ENCODE data around the gene TCF4.
"Not testable (repeated sequence)": the region's sequence is repeated elsewhere in the genome, so short reads cannot be mapped to it uniquely, and the experiment has no call there.

TCF4 gene

GRCh38 chr18:55500316-55501086, 87.5 kb downstream of the TCF4 start:
- DNase-seq: no peak

- DNase-seq: no peak
Observed at GRCh38 chr18:55499526-55499925, 88.5 kb downstream of the TCF4 start.

DNA sequence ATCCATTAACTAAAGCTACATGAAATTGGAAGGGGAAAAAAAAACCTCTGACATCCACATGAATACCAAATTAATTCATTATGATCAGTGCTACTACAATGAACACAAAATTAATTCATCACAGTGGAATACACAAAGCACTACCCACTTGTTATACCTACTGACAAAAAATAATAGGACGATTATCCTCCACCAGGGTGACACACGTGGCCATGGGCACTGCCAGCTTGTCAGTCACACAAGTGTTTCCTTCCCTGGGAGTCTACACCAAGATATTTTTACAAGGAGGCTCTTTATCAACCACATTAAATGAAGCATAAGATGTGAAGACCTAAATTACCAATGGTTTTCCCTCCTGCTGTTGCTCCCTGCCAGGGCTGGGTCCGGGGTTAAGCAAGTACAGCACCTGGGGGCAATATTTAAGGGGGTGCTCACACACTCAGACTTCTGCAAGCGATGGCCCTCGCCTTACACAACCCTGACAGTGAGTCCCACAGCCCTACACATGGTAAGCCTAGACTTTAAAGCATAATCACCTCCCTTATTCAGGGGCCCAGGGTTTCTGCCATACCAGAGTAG, 90.1 kb downstream of the TCF4 start:
- DNase-seq: no peak

GRCh38 chr18:55494899-55495298, 93.1 kb downstream of the TCF4 start:
- DNase-seq: no peak

- DNase-seq: no peak
Observed at GRCh38 chr18:55494441-55494840, 93.6 kb downstream of the TCF4 start.

DNA sequence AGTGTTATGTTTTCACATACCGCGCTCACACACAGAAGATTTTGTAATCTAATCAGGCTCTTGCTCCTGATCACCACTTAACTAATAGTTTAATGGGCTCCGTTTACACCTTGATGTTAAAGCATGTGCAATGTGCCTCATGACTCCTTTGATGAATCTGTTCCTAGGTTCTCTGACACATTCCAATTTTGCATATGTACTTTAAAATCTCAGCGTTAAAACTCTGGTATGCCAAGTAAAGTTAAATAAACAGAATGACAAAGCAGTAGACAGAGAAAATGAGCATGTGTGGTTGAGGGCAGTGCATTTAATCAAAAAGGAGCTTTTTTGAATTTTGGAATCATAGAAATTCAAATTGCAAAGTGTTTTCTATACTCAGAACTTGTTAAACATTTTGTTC, 96.4 kb downstream of the TCF4 start:
- DNase-seq: no peak

- DNase-seq: no peak
Observed at GRCh38 chr18:55489034-55489986, 98.7 kb downstream of the TCF4 start.

DNA sequence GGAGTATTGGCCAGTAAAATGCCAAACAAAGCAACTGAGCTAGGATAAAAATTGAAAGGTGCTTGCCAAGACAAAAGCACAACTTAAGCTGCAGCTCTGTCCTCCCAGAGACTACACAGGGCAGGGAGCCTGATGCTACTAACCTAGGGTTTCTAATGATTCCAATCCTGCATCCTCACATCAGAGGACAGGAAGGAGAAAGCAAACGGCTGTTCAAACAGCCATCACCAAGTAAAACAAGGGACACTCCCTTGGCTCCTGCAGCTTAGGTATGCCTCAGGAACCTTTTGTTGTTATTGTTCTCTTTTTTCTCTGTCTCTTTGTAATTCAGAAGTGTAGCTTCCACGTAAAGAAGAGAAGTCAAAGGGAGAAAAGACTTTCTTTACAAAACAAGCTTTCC, 99.5 kb downstream of the TCF4 start:
- no peak for DNase-seq

GRCh38 chr18:55487997-55488396, 100.0 kb downstream of the TCF4 start:
- no peak for DNase-seq

- no peak for DNase-seq
Observed at GRCh38 chr18:55486936-55487335, 101.1 kb downstream of the TCF4 start.

DNA sequence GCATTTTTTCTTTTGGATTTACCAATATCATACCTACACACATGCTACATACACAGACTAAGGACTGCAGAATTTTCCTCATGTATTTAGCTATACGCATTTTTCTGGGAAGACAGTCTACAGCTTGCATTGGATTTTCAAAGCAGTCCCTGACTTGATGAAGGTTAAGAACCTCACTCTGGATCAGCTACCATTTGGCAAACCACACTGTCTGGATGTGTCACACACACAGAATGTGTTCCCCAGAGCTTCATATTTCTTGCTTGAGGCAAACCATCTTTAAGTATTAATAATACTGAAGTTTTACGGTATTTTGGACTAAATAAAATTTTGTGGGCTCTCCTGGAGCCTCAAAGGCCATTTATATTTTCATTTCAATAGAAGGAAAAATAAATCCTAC, 102.3 kb downstream of the TCF4 start:
- DNase-seq: no peak

- no peak for DNase-seq
Observed at GRCh38 chr18:55484773-55485172, 103.2 kb downstream of the TCF4 start.

DNA sequence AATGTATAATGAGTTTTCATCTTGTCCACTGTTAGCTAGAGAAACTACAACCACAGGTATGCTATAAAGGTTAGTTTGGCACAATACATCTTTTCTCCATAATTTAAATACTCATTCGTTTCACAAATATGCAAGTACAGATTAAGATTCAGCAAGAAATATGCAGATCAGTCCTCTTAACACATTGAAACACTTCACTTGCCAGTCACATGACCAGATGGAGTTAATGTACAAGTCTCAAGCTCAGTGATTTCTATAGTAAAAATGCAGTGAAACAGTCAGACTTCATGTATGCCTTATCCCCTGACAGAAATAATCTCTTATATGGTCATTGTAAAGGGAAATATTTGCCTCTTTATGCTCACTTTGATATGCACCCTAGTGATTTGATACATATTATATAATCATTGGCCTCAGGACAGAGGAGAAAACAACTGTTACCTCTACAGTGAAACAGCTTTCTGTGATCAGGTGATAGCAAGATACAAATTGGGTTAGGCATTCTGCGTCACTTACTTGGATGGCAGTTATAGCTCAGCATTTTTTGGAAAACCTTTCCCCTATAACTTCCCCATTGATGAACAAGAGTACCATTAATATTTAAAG, 104.6 kb downstream of the TCF4 start:
- no peak for DNase-seq

- DNase-seq: no peak
Observed at GRCh38 chr18:55479656-55480420, 108.2 kb downstream of the TCF4 start.

DNA sequence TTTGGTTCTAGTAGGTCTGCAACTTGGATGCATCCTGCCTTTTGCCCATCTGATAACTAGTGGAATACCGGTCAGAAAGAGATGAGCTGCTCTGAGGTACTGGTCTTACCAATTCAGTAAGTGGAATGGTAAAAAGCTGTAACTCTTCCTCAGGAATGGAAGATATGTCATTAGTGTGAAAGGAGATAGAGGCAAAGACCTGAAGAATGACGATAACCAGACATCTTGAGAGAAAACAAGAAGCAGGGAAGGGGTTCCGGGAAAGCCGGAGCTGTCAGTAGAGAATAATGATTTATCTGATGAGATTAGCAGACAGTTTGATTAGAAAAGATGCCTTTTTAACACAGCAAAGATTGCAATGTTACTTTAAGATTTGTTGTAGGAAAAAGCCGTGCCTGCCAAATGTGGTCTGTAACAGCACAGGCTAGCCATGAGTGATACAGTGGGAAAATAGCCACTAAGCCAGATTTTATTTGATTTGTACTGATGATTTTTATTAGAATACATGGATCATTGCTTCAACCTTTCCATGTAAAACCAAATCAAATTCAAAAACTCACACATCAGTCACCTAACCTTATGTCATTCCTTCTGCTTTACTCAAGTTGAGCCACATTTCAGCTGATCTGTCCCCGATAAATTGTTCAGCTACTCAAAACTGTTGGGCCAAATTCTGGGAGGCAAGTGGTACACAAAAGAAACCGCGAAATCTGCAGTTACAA, 110.0 kb downstream of the TCF4 start:
- no peak for DNase-seq

DNA sequence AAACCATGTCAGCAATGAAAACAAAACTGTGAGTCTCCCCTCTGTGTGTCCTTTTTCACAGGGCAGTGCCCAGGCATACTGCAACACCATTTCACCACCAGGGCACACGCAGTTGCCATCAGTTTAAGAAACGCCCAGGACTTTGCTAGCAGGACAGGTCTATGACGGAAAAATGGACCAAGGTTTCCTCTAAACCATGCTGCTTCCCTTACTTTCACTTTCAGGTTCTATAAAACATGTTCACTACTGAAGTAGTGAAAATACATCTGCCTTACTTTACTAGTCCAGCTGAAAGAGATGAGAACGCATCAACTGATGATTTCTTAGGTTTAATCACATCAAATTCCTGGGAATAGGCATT, 110.5 kb downstream of the TCF4 start:
- DNase-seq: peak; percentile 67

GRCh38 chr18:55475916-55476315, 112.1 kb downstream of the TCF4 start:
- DNase-seq: no peak

DNA sequence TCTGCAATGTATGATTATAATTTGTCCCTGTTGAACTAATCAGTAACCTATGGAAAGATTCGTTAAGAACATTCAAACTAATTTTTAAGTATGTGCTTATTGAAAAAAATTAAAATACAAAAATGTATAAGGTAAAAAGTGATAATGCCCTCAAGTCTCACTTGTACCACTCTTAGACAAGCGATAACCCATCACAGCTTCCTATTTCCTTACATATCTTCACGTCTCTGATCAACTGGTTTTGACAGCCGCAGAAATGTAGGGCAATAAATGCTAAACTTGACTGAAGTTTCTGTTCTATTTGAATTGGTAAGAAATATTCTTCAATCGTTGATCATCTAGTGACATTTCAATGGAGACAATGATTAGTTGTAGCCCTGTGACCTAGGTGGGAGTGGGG, 112.5 kb downstream of the TCF4 start:
- DNase-seq: no peak

- no peak for DNase-seq
Observed at GRCh38 chr18:55473560-55473959, 114.4 kb downstream of the TCF4 start.

DNA sequence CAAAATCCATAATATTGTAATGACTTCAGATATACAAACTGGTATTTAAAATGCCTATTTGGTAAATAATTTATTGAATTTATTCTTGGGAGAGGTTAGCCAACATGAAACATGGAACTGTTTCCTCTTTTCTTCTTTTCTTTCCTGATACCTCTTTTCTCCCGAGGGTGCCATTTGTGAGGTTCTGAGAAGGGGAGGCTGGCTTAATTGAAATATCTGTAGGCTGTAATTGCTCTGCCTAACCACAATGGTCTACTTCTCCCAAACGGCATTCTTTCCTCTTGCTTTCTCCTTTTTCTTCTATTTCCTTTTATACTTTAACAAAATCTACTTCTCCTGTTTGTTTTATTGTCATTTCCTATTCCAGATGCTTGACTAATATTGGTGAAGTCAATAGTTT, 114.9 kb downstream of the TCF4 start:
- no peak for DNase-seq

DNA sequence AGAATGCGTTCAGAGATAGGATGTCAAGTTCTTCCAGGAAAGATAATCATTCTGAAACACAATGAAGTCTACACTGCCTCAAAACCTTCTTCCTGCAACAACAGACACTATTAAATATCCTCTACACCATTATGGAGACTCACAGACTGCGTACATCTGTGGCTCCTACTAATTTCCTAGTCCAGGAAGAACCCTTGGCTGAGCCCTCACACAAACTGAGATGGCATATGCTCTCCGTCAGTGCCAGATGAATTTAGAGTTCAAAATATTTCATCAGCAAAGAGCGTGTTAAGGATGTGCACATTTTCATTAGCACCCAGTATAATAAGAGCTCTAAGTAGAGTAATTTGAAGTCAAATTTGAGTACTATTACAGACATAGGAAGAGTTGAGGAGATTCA, 117.2 kb downstream of the TCF4 start:
- no peak for DNase-seq

GRCh38 chr18:55469134-55469533, 118.9 kb downstream of the TCF4 start:
- not testable (repeated sequence) for DNase-seq

All from CD4-positive, alpha-beta T cell treated with Interferon gamma for 1 hour (primary cell).